Epithelial cell of prostate (primary cell): ENCODE data around the gene SMS.

Source experiments
- DNase-seq: peaks from one replicate; pipeline ENCODE4 v3.0.0-alpha.2; 2011; ENCODE audit warnings: low read depth, low spot score
- H3K27ac ChIP-seq: fragments of 450-650 bp; 2 replicates; pipeline ENCODE4 v1.5.1; 2017; ENCODE audit warnings: mild to moderate bottlenecking

SMS gene

GRCh38 chrX:22026731-22027130, 86.2 kb downstream of the SMS start:
- DNase-seq, result no peak
- no peak overlapping the region for H3K27ac ChIP-seq

GRCh38 chrX:22032084-22032483, 91.6 kb downstream of the SMS start, which contains the start of gene PHEX:
Gene PHEX (plus strand): TSS chrX:22032325. CDS start chrX:22033006, 681 bp downstream.
- DNase-seq, result no peak
- H3K27ac ChIP-seq, result no peak within 1 kb of the TSS

GRCh38 chrX:22032506-22032905, 92.0 kb downstream of the SMS start:
- no peak overlapping the region for H3K27ac ChIP-seq
- no peak for DNase-seq

- no peak for DNase-seq
- no peak overlapping the region for H3K27ac ChIP-seq
Observed at GRCh38 chrX:22033818-22034217, 93.3 kb downstream of the SMS start.

DNA sequence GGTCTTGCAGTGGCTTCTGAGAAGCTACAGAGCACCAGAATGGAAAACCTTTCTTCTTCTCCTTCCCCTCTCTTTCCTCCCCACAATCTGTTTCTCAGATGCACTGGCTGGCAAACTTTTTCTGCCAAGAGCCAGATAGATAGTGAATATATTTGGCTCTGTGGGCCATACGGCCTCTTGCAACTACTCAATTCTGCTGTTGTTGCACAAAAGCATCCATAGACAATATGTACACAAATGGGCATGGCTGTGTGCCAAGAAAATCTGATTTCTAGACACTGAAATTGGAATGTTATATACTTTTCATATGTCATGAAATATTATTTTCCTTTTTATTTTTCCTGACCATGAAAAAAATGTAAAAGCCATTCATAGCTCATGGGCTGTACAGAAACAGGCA, 94.7 kb downstream of the SMS start:
- DNase-seq, result no peak
- no peak overlapping the region for H3K27ac ChIP-seq

- DNase-seq, result no peak
Observed at GRCh38 chrX:22037225-22037624, 96.7 kb downstream of the SMS start.

DNA sequence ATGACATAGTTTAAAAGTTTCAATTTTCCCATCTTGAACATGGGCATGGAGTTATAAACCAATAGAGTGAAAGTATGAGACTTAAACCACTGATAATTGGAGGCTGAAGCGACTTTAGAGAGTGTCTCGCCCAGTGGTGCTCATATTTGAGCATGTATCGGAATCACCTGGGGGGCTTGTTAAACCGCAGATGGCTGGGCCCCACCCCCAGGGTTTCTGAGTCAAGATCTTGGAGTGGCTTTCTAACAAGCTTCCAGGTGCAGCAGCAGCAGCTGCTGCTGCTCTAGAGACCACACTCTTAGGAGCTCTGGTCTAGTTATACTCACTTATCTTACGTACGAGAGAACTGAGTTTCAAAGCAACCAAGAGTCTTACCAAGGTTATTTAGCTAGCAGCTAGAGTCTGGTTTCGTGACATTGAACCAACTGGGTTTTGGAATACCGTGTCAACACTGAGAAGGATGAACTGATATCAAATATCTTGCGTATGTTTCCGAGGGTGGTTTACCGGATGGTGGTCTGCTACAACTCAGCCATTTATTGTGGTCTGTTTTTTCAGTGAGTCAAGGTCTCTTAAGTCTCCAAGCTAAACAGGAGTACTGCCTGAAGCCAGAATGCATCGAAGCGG, 97.5 kb downstream of the SMS start:
- DNase-seq, result no peak
- no peak overlapping the region for H3K27ac ChIP-seq

More at GRCh38 chrX:22037225-22037624, 96.7 kb downstream of the SMS start:
- H3K27ac ChIP-seq, result no peak overlapping the region

DNA sequence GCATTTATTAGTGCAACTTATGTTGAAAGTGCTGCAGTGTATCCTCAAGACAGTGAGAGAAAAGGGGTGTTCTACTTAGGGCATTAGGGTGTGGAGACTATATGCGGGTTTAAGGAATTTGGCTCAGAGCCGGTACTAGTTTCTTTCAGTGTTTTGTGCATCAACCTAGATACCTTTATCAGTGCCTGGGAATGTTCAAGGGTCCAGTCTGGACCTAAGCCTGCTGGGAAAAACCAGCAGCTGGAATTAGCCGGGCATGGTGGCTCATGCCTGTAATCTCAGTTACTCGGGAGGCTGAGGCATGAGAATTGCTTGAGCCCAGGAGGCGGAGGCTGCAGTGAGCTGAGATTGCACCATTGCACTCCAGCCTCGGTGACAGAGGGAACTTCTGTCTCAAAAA, 99.0 kb downstream of the SMS start:
- no peak overlapping the region for H3K27ac ChIP-seq

DNA sequence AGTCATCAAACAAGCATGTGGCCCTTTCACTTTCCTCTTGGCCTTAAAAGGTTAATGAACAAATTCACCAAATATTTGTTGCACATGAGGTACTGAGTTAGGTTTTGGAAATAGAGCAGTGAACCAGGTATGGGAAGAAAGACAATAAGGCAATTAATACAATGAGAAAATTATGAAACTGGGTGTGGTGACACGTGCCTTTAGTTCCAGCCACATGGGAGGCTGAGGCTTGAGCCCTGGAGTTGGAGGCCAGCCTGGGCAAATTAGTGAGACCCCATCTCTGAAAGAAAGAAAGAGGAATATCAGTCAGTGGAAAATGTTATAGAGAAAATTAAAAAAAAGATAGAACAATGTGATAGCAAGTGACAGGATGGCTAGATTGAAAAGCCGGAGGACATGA, 99.7 kb downstream of the SMS start:
- DNase-seq, result no peak
- no peak overlapping the region for H3K27ac ChIP-seq

More for the DNA sequence above, 99.0 kb downstream of the SMS start:
- no peak for DNase-seq

GRCh38 chrX:22041907-22042530, 101.5 kb downstream of the SMS start:
- H3K27ac ChIP-seq, result no peak overlapping the region
- no peak for DNase-seq

DNA sequence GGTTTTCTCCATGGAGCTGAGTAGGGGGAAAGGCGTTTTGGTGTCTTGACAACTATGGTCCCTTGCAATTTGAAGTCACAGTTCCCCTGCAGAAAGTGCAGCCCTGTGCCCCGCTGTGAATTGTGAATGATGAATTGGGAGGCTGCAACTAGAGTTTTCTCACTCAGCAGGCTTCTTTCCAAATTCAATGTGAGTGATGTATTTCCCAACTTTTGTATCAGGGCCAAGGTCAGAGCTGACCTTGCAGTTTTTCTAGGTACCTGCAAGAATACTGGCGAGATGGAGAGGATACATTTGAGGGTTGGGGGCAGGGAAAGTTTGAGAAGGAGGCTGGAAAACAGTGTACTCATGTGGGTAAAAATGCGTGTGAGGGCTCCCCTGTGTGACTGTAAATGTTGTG, 103.4 kb downstream of the SMS start:
- no peak for DNase-seq
- H3K27ac ChIP-seq, result no peak overlapping the region
